ENCODE results near the gene IFNAR1. TPM values are rescaled to one million over a fixed set of nuclear protein-coding genes. Genes with fewer than 3 reads are reported as not detected.

IFNAR1 gene
- total RNA-seq, 4 donors from 2014 or later, result 10.3 to 30.7 (median 28.9) TPM

DNA sequence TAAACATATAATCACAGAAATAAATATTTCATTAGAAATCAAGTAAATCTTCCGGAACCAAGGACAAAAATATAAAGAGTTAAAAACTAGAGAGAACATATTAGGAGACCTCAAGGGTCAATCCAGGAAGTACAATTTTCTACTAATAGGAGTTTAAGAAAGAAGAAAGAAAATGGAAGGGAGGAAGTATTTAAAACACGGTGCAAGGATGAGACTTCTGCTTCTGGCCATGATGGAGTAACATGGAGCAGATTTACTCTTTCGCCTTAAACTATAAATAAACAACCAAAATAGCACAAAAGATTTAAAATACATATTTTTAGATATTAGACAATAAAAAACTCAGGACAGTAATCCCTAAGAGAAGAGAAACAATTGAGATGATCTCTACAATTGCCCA, 12.6 kb upstream of the IFNAR1 start:
- 83 to 86% methylated on average over 3 of the region's 3 CpGs for WGBS, 2 donors (ENCODE audit: low coverage in 1 of 2)
- H3K27ac ChIP-seq, result no peak overlapping the region
- intact Hi-C loops (cut with DNase I; ENCODE audit: low total_unique reads), result no loop called here
- H3K9me3 ChIP-seq, result no peaks in the 10 kb centered on the region
- H3K4me3 ChIP-seq, result no peak overlapping the region
- TF ChIP-seq EP300 (IDR thresholded peaks at IDR 0.05; ENCODE audit: low read depth), result no peak
- TF ChIP-seq, protein P1, sequence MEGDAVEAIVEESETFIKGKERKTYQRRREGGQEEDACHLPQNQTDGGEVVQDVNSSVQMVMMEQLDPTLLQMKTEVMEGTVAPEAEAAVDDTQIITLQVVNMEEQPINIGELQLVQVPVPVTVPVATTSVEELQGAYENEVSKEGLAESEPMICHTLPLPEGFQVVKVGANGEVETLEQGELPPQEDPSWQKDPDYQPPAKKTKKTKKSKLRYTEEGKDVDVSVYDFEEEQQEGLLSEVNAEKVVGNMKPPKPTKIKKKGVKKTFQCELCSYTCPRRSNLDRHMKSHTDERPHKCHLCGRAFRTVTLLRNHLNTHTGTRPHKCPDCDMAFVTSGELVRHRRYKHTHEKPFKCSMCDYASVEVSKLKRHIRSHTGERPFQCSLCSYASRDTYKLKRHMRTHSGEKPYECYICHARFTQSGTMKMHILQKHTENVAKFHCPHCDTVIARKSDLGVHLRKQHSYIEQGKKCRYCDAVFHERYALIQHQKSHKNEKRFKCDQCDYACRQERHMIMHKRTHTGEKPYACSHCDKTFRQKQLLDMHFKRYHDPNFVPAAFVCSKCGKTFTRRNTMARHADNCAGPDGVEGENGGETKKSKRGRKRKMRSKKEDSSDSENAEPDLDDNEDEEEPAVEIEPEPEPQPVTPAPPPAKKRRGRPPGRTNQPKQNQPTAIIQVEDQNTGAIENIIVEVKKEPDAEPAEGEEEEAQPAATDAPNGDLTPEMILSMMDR (IDR thresholded peaks at IDR 0.05), result no peak
- TF ChIP-seq POLR2AphosphoS5 (IDR thresholded peaks at IDR 0.05), result no peak
- TF ChIP-seq POLR2A (IDR thresholded peaks at IDR 0.05), result no peak
- DNase-seq, result no peak
- H3K36me3 ChIP-seq, result no peaks in the 10 kb centered on the region
- H3K27me3 ChIP-seq, result no peaks in the 10 kb centered on the region
- no peaks in the 10 kb centered on the region for H3K4me1 ChIP-seq
- in situ Hi-C loops (cut with MboI; ENCODE audit: low pct_ligation_motif_present in 1 of 4, low pct_unique_long_range_greater_than_20kb in 1 of 4, low sequenced_read_pairs in 3 of 4), result no loop called here

DNA sequence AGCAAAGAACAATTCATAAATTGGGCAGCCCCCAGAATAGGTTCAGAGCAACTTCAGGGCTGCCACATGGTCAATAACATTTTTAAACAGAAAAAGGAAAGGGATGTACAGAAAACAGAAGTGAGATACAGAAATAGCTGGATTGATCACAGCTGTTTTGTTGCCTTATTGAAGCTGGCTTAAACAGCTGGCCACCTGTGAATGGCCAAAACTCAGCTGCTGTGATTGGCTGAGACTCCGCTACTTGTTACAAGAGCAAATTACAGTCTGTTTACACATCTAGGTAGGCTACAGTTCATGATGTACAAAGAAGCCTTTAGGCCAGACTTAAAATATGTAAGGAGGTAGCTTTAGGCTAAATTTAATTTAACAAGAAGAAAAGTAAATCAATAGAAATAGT, 11.6 kb upstream of the IFNAR1 start:
- no peaks in the 10 kb centered on the region for H3K4me1 ChIP-seq
- no peak for DNase-seq
- 74 to 100% methylated on average over 1 of the region's 1 CpG for WGBS, 2 donors (ENCODE audit: low coverage in 1 of 2)
- H3K4me3 ChIP-seq, result no peak overlapping the region
- no peaks in the 10 kb centered on the region for H3K9me3 ChIP-seq
- no peaks in the 10 kb centered on the region for H3K27me3 ChIP-seq
- TF ChIP-seq POLR2A (IDR thresholded peaks at IDR 0.05), result no peak
- TF ChIP-seq, protein P1 (IDR thresholded peaks at IDR 0.05), result no peak
- no peak for TF ChIP-seq POLR2AphosphoS5 (IDR thresholded peaks at IDR 0.05)
- no peak overlapping the region for H3K27ac ChIP-seq
- no peaks in the 10 kb centered on the region for H3K36me3 ChIP-seq
- intact Hi-C loops (cut with DNase I; ENCODE audit: low total_unique reads), result no loop called here
- in situ Hi-C loops (cut with MboI; ENCODE audit: low pct_ligation_motif_present in 1 of 4, low pct_unique_long_range_greater_than_20kb in 1 of 4, low sequenced_read_pairs in 3 of 4), result no loop called here

DNA sequence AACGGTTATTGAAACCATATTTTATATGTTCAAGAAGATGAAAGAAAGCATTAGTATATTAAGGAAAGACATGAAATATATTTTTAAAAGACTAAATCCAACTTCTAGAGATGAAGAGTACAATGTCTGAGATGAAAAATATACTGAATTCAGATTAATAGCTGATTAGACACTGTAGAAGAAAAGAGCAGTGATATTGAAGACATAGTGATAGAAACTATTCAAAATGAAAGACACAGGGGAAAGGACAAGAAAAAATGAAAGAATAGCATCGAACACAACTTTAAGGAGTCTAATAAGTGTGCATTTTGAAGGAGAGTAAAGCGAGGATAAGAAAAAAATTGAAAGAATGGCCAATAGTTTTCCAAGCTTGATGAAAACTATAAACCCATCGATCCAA, 11.2 kb upstream of the IFNAR1 start:
- H3K27me3 ChIP-seq, result no peaks in the 10 kb centered on the region
- intact Hi-C loops (cut with DNase I; ENCODE audit: low total_unique reads), result no loop called here
- H3K36me3 ChIP-seq, result no peaks in the 10 kb centered on the region
- no peak for DNase-seq
- no peak overlapping the region for H3K27ac ChIP-seq
- no peaks in the 10 kb centered on the region for H3K9me3 ChIP-seq
- WGBS, 2 donors (ENCODE audit: low coverage in 1 of 2), result 70 to 92% methylated on average over 4 of the region's 4 CpGs
- TF ChIP-seq EP300 (IDR thresholded peaks at IDR 0.05; ENCODE audit: low read depth), result no peak
- TF ChIP-seq, protein P1 (IDR thresholded peaks at IDR 0.05), result no peak
- no peak for TF ChIP-seq POLR2AphosphoS5 (IDR thresholded peaks at IDR 0.05)
- TF ChIP-seq POLR2A (IDR thresholded peaks at IDR 0.05), result no peak
- in situ Hi-C loops (cut with MboI; ENCODE audit: low pct_ligation_motif_present in 1 of 4, low pct_unique_long_range_greater_than_20kb in 1 of 4, low sequenced_read_pairs in 3 of 4), result no loop called here
- H3K4me3 ChIP-seq, result no peak overlapping the region
- H3K4me1 ChIP-seq, result no peaks in the 10 kb centered on the region

DNA sequence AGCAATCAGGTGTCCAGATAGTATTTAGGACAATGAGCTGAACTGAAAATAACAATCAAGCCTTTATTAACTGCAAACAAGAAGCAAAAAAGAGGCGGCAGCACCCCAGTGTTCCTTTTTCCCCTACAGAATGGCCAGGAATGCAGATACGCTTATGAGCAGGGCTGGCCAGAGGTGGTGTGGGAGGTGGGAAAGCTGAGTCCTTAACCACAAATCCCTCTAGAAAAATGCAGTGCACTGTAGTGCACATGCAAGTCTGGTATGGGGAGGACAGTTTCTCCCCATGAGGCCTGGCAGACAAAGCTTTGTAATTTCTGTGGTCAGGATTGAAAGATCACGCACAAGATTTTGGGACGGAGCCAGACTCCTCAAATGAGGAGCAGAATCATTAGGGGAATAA, 10.7 kb upstream of the IFNAR1 start:
- TF ChIP-seq POLR2AphosphoS5 (IDR thresholded peaks at IDR 0.05), result no peak
- no peak for TF ChIP-seq POLR2A (IDR thresholded peaks at IDR 0.05)
- TF ChIP-seq, protein P1 (IDR thresholded peaks at IDR 0.05), result no peak
- TF ChIP-seq EP300 (IDR thresholded peaks at IDR 0.05; ENCODE audit: low read depth), result no peak
- Histone ChIP-seq H3K36me3 (no peaks in the 10 kb centered on the region), H3K27ac (no peak overlapping the region), H3K4me3 (no peak overlapping the region), H3K27me3 (no peaks in the 10 kb centered on the region), H3K9me3 (no peaks in the 10 kb centered on the region), H3K4me1 (no peaks in the 10 kb centered on the region)
- intact Hi-C loops (cut with DNase I; ENCODE audit: low total_unique reads), result no loop called here
- in situ Hi-C loops (cut with MboI; ENCODE audit: low pct_ligation_motif_present in 1 of 4, low pct_unique_long_range_greater_than_20kb in 1 of 4, low sequenced_read_pairs in 3 of 4), result no loop called here
- DNase-seq, result no peak
- WGBS, 2 donors (ENCODE audit: low coverage in 1 of 2), result 90 to 93% methylated on average over 3 to 4 of the region's 4 CpGs

Measured in transverse colon (tissue), 4 donors.